HL-60 (cell line): ENCODE measurements around the gene COMMD8.

Experiments
- GABPA ChIP-seq: IDR thresholded peaks from 2 replicates; pipeline ENCODE4 v1.6.1; 2012; ENCODE audit warnings: low read depth
- POLR2AphosphoS5 ChIP-seq: IDR thresholded peaks from 2 replicates; pipeline ENCODE4 v1.6.1; 2012; ENCODE audit warnings: low read depth
- TF ChIP-seq, protein P1 (sequence below): IDR thresholded peaks from one replicate; pipeline ENCODE4 v1.5.1; 2011; ENCODE audit warnings: low read length, control low read depth, inconsistent platforms; ENCODE audit not compliant: insufficient read depth
- TF ChIP-seq, protein P2 (sequence below): IDR thresholded peaks from 2 replicates; pipeline ENCODE4 v1.6.1; 2012; ENCODE audit warnings: low read depth; ENCODE audit not compliant: insufficient replicate concordance

GRCh38 chr4:47485047-47485692 is 21.7 kb upstream of the COMMD8 start, which contains the start of gene ATP10D:
- TF ChIP-seq POLR2AphosphoS5 (peak; percentile 43; the same call in 1 of the 2 replicates), GABPA (no peak)
- TF ChIP-seq, protein P1, sequence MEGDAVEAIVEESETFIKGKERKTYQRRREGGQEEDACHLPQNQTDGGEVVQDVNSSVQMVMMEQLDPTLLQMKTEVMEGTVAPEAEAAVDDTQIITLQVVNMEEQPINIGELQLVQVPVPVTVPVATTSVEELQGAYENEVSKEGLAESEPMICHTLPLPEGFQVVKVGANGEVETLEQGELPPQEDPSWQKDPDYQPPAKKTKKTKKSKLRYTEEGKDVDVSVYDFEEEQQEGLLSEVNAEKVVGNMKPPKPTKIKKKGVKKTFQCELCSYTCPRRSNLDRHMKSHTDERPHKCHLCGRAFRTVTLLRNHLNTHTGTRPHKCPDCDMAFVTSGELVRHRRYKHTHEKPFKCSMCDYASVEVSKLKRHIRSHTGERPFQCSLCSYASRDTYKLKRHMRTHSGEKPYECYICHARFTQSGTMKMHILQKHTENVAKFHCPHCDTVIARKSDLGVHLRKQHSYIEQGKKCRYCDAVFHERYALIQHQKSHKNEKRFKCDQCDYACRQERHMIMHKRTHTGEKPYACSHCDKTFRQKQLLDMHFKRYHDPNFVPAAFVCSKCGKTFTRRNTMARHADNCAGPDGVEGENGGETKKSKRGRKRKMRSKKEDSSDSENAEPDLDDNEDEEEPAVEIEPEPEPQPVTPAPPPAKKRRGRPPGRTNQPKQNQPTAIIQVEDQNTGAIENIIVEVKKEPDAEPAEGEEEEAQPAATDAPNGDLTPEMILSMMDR: no peak
- TF ChIP-seq, protein P2, sequence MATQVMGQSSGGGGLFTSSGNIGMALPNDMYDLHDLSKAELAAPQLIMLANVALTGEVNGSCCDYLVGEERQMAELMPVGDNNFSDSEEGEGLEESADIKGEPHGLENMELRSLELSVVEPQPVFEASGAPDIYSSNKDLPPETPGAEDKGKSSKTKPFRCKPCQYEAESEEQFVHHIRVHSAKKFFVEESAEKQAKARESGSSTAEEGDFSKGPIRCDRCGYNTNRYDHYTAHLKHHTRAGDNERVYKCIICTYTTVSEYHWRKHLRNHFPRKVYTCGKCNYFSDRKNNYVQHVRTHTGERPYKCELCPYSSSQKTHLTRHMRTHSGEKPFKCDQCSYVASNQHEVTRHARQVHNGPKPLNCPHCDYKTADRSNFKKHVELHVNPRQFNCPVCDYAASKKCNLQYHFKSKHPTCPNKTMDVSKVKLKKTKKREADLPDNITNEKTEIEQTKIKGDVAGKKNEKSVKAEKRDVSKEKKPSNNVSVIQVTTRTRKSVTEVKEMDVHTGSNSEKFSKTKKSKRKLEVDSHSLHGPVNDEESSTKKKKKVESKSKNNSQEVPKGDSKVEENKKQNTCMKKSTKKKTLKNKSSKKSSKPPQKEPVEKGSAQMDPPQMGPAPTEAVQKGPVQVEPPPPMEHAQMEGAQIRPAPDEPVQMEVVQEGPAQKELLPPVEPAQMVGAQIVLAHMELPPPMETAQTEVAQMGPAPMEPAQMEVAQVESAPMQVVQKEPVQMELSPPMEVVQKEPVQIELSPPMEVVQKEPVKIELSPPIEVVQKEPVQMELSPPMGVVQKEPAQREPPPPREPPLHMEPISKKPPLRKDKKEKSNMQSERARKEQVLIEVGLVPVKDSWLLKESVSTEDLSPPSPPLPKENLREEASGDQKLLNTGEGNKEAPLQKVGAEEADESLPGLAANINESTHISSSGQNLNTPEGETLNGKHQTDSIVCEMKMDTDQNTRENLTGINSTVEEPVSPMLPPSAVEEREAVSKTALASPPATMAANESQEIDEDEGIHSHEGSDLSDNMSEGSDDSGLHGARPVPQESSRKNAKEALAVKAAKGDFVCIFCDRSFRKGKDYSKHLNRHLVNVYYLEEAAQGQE: no peak
